GM18505 (cell line): Measurements from ENCODE around the gene GPR55.

Experiments used
- ATAC-seq: cut with Tn5 transposase; IDR thresholded peaks from one replicate; pipeline ENCODE4 v1.9.1; 2021; ENCODE audit not compliant: unreplicated experiment
- POLR2A ChIP-seq: IDR thresholded peaks from 4 replicates; pipeline ENCODE4 v1.6.1; 2011; ENCODE audit warnings: borderline replicate concordance; ENCODE audit not compliant: insufficient read depth, insufficient read length; ENCODE audit errors: extremely low read depth

The GPR55 gene

GRCh38 chr2:230869914-230870543, 55.0 kb downstream of the GPR55 start:
- ATAC-seq, result no peak
- TF ChIP-seq POLR2A, result no peak

GRCh38 chr2:230868947-230869913, 55.8 kb downstream of the GPR55 start:
- no peak for TF ChIP-seq POLR2A
- ATAC-seq, result no peak

- TF ChIP-seq POLR2A, result no peak
- ATAC-seq, result no peak
These were observed 56.7 kb downstream of the GPR55 start for GRCh38 chr2:230868161-230868946.

- ATAC-seq, result no peak
- no peak for TF ChIP-seq POLR2A
These were observed 58.1 kb downstream of the GPR55 start for GRCh38 chr2:230866756-230867523.

GRCh38 chr2:230865766-230866755, 59.0 kb downstream of the GPR55 start:
- no peak for ATAC-seq
- TF ChIP-seq POLR2A, result peak; percentile 25

- no peak for ATAC-seq
- TF ChIP-seq POLR2A, result no peak
These were observed 59.7 kb downstream of the GPR55 start for GRCh38 chr2:230865307-230865765.

GRCh38 chr2:230864605-230865306, 60.3 kb downstream of the GPR55 start, which contains the start of gene ITM2C:
TSS of gene ITM2C (plus strand) at chr2:230864942. CDS start at chr2:230865026, 84 bp downstream.
- peak; percentile 74 for TF ChIP-seq POLR2A
- ATAC-seq, result peak; percentile 78

- no peak for ATAC-seq
- no peak for TF ChIP-seq POLR2A
These were observed 60.9 kb downstream of the GPR55 start for GRCh38 chr2:230864122-230864604.

- no peak for ATAC-seq
These were observed 61.5 kb downstream of the GPR55 start for GRCh38 chr2:230863442-230864121.

GRCh38 chr2:230863031-230863430, 62.0 kb downstream of the GPR55 start:
- TF ChIP-seq POLR2A, result no peak
- no peak for ATAC-seq

More at GRCh38 chr2:230863442-230864121, 61.5 kb downstream of the GPR55 start:
- TF ChIP-seq POLR2A, result no peak
